ENCODE data around the gene IQSEC3. TPM values are rescaled to one million over a fixed set of nuclear protein-coding genes. Genes with fewer than 3 reads are reported as not detected.
"Not testable (repeated sequence)": the region's sequence is repeated elsewhere in the genome, so short reads cannot be mapped to it uniquely, and the experiment has no call there.

Gene IQSEC3
- total RNA-seq, result 1 to 10 TPM; 1.4 to 1.8 TPM

- POLR2A ChIA-PET, CTCF ChIA-PET: not testable (repeated sequence)
These were observed at the start of gene IQSEC3 for GRCh38 chr12:66428-66781. TSS of gene IQSEC3 (plus strand) at chr12:66767. CDS start at chr12:66883, 116 bp downstream.

DNA sequence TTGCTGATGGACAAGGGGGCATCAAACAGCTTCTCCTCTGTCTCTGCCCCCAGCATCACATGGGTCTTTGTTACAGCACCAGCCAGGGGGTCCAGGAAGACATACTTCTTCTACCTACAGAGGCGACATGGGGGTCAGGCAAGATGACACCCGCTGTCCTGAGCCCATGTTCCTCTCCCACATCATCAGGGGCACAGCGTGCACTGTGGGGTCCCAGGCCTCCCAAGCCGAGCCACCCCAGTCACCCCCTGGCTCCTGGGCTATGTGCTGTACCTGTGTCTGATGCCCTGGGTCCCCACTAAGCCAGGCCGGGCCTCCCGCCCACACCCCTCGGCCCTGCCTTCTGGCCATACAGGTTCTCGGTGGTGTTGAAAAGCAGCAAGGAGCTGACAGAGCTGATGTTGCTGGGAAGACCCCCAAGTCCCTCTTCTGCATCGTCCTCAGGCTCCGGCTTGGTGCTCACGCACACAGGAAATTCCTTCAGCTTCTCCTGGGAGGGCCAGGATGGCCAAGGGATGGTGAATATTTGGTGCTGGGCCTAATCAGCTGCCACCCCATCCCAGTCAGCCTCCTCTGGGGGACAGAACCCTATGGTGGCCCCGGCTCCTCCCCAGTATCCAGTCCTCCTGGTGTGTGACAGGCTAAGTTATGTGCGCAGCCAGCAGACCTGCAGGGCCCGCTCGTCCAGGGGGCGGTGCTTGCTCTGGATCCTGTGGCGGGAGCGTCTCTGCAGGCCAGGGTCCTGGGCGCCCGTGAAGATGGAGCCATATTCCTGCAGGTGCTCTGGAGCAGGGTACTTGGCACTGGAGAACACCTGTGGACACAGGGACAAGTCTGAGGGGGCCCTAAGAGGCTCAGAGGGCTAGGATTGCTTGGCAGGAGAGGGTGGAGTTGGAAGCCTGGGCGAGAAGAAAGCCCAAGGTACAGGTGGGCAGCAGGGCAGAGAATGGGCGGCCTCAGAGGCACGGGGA, 48.9 kb upstream of the IQSEC3 start:
- POLR2A ChIA-PET, CTCF ChIA-PET: not testable (repeated sequence)

DNA sequence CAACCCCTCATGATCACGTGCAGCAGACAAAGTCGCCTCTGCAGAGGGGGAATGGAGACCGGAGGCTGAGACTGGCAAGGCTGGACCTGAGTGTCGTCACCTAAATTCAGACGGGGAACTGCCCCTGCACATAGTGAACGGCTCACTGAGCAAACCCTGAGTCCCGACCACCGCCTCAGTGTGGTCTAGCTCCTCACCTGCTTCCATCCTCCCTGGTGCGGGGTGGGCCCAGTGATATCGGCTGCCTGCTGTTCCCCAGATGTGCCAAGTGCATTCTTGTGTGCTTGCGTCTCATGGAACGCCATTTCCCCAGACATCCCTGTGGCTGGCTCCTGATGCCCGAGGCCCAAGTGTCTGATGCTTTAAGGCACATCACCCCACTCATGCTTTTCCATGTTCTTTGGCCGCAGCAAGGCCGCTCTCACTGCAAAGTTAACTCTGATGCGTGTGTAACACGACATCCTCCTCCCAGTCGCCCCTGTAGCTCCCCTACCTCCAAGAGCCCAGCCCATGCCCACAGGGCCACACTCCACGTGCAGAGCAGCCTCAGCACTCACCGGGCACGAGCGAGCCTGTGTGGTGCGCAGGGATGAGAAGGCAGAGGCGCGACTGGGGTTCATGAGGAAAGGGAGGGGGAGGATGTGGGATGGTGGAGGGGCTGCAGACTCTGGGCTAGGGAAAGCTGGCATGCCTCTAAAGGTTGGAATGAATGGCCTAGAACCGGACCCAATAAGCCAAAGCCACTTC, 47.6 kb upstream of the IQSEC3 start:
- POLR2A ChIA-PET, CTCF ChIA-PET: not testable (repeated sequence)

- CTCF ChIA-PET, POLR2A ChIA-PET: not testable (repeated sequence)
These were observed 46.7 kb upstream of the IQSEC3 start for GRCh38 chr12:19906-20305.

GRCh38 chr12:20757-21156, 45.8 kb upstream of the IQSEC3 start:
- CTCF ChIA-PET, result no interaction called here

DNA sequence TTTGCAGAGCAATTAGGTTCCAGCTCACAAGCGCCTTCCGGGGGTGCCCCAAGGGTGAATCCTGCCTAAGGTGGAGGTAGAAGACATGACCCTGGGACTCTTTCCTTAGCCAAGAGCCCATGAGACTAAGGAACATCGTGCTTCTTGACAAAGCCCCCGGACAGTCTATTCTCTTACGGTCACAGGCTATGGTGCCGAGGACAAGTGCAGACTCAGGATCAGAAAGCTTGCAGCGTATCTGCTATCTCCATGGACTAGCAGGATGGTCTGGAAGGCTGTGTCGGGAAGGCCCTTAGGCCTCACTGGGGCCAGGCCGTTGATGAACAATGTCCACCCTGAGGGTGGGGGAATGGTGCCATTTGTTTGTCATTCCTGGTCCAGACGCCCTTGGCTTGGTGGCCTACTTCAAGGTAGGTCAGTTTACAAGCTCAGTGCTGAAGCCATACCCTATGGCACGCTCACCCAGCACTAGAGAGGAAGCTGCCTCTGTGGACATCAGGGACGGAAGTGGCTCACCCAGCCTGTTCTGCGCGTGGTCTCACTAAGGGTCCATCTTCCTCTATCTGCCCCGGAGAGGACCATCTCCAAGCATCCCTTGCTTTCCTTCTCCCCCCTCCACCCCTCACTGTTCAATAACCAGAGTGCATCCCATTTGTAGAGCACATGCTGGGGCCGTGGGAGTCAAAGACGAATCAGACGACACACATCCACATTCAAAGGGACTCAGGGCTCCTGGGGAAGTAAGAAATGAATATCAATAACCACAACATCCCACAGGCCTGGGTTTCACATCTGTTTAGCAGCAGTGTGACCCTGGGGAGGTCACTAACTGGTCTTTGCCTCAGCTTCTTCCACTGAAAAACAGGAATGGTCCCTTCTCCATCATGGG, 45.0 kb upstream of the IQSEC3 start:
- ChIA-PET CTCF (no interaction called here), POLR2A (no interaction called here)

More at GRCh38 chr12:20757-21156, 45.8 kb upstream of the IQSEC3 start:
- POLR2A ChIA-PET, result no interaction called here

GRCh38 chr12:22190-22529, 44.4 kb upstream of the IQSEC3 start:
- ChIA-PET POLR2A (no interaction called here), CTCF (no interaction called here)

- CTCF ChIA-PET, result no interaction called here
- POLR2A ChIA-PET, result no interaction called here
These were observed 43.9 kb upstream of the IQSEC3 start for GRCh38 chr12:22530-23201.

DNA sequence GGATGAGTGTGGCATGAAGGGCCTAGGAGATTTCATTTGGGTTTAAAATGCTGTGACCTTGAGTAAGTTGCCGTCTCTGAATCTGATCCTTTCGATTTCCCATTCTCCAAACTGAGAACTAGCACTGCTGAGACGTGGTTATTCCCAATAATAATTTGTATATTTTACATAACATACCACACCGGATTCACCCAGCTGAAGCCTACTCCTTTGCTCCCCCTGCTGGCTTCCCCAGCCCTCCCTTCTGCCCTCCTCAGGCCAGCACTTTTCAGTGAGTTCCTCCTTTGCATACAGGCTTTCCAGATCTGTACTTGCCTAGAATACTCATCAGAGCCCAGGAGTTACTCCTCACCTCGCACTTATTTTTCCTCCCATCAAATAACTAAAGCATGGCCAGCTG, 38.7 kb upstream of the IQSEC3 start:
- CTCF ChIA-PET, POLR2A ChIA-PET: not testable (repeated sequence)

DNA sequence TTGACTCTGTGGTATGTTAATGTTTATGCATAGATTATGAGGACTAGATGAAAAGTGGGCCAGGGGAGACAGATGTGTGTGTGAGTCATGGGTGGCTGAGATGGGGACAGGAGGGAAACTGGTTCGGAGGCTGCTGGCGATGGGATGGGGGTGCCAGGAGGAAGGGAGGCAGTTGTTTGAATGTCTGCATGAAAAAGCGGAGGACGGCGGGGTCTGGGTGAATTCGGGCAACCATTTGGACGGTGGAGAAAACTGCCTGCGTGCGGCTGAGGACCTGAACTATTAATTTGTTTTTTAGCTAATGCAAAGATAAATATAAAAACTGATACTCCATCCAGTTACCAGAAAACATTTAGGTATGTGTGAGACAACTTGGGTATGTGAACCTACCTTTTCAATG, 27.8 kb upstream of the IQSEC3 start:
- CTCF ChIA-PET, POLR2A ChIA-PET: not testable (repeated sequence)

GRCh38 chr12:39555-40265, 26.9 kb upstream of the IQSEC3 start:
- CTCF ChIA-PET, result not testable (repeated sequence)

GRCh38 chr12:44352-44751, 22.2 kb upstream of the IQSEC3 start:
- POLR2A ChIA-PET, CTCF ChIA-PET: not testable (repeated sequence)

More at GRCh38 chr12:39555-40265, 26.9 kb upstream of the IQSEC3 start:
- POLR2A ChIA-PET, result not testable (repeated sequence)

DNA sequence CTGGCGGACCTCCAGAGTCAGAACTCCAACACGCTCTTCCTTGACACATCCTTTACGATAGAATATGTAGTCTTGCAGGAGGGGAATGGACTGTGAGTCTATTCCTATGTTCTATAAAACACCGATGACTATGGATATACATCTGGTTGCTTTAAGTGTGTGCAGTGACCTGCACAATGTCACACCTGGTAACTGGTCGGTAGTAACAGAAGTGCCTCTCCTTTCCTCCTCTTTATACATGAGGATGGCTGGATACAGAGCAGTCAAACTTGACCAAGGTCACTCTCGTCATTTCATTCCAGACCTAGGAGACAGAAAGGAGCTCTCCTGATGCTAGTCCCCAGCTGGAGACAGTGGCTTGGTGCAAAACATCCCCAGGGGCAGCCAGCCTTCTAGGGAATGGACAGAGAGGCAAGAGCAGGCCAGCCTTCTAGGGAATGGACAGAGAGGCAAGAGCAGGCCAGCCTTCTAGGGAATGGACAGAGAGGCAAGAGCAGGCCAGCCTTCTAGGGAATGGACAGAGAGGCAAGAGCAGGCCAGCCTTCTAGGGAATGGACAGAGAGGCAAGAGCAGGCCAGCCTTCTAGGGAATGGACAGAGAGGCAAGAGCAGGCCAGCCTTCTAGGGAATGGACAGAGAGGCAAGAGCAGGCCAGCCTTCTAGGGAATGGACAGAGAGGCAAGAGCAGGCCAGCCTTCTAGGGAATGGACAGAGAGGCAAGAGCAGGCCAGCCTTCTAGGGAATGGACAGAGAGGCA, 21.2 kb upstream of the IQSEC3 start:
- POLR2A ChIA-PET, CTCF ChIA-PET: not testable (repeated sequence)

GRCh38 chr12:45991-46358, 20.6 kb upstream of the IQSEC3 start:
- POLR2A ChIA-PET, CTCF ChIA-PET: not testable (repeated sequence)

DNA sequence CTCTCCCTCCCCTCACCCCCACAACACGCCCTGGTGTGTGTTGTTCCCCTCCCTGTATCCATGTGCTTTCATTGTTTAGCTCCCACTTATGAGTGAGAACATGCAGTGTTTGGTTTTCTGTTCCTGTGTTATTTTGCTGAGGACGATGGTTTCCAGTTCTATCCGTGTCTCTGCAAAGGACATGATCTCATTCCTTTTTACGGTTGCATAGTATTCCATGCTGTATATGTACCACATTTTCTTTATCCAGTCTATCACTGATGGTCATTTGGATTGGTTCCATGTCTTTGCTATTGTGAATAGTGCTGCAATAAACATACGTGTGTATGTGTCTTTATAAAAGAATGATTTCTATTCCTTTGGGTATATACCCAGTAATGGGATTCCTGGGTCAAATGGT, 20.0 kb upstream of the IQSEC3 start:
- POLR2A ChIA-PET, CTCF ChIA-PET: not testable (repeated sequence)

DNA sequence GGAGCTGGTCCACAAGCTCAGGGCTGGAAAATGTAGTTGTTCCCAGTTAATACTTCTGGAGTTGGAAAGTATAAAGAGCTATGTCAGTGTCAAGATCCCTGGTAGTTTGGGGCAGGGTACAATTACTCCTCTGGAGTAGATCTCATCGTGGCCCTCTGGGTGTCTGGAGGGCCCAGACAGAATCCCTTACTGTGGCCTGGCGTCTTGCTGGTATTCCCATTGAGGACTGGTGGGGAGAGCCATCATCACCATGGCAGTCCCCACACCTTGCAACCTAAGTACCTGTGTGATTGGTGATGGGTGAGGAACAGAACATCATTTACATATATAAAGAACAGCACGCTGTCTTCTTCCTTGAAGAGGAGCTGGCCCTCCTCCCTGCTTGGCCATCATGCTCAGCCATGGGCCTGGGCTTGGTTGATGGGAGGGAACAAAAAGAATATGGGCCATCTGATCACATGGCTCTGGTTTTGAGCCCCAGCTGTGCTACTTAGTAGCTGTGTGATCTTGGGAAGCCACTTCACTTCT, 18.8 kb upstream of the IQSEC3 start:
- CTCF ChIA-PET, POLR2A ChIA-PET: not testable (repeated sequence)

GRCh38 chr12:49149-49548, 17.4 kb upstream of the IQSEC3 start:
- CTCF ChIA-PET, POLR2A ChIA-PET: not testable (repeated sequence)

- CTCF ChIA-PET, POLR2A ChIA-PET: not testable (repeated sequence)
These were observed 15.5 kb upstream of the IQSEC3 start for GRCh38 chr12:51087-51486.

DNA sequence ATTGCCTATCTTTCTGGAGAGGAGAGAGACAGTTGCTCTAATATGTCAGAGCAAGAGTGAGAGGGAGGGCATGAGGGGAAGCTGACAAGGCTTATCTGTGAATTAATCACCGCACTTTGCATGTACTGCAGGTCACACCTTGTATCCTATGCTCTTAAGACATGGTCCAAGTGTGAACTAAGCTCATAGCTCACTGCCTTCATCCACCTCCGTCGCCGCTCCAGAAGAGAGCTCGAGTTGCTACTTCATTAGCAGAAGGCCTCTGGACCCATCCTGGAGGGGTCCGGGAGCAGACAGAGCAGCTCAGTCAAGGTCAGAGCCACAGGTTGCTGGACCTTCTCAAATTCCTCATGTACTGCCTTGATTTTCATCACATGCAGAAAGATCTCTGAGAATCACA, 14.6 kb upstream of the IQSEC3 start:
- CTCF ChIA-PET, POLR2A ChIA-PET: not testable (repeated sequence)

Data from activated CD8-positive, alpha-beta memory T cell treated with anti-CD3 and anti-CD28 coated beads for 36 hours (primary cell).